Suprapubic skin (tissue), 4 donors: ENCODE measurements around the gene OR51E1.
A peak's percentile ranks its signal among the peaks of the same experiment; 100 is the strongest.

Source experiments
- CTCF ChIP-seq, 2 donors: fragments of 200-600 bp in 1 of 2; fragments of 450-650 bp in 1 of 2; sonication (generic) in 1 of 2; IDR thresholded peaks; one replicate each; pipeline ENCODE4 v1.5.1; 2016 to 2019; ENCODE audit warnings: antibody characterized with exemption in 2 of 2, mild to moderate bottlenecking in 1 of 2, moderate library complexity in 1 of 2
- EP300 ChIP-seq: sonication (generic); formaldehyde crosslinking; IDR thresholded peaks from one replicate; pipeline ENCODE4 v1.6.1; 2017; ENCODE audit warnings: antibody characterized with exemption
- POLR2A ChIP-seq, 2 donors: fragments of 450-650 bp; IDR thresholded peaks; one replicate each; pipeline ENCODE4 v1.6.1; 2017; ENCODE audit warnings: antibody characterized with exemption in 2 of 2, mild to moderate bottlenecking in 2 of 2, moderate library complexity in 2 of 2
- POLR2AphosphoS5 ChIP-seq, 3 donors: sonication (generic); formaldehyde crosslinking; IDR thresholded peaks; one replicate each; pipeline ENCODE4 v1.6.1; 2017; ENCODE audit warnings: antibody characterized with exemption in 3 of 3

- peak; percentile 47 to 83 for TF ChIP-seq CTCF (IDR thresholded peaks at IDR 0.05)
- TF ChIP-seq POLR2A (IDR thresholded peaks at IDR 0.05), result no peak
- no peak for TF ChIP-seq POLR2AphosphoS5 (IDR thresholded peaks at IDR 0.05)
- no peak for TF ChIP-seq EP300
These were observed 6.7 kb upstream of the OR51E1 start, which contains the start of gene OR51D1 for GRCh38 chr11:4636962-4637661.
